HEK293 (cell line): ENCODE measurements around the gene NUMBL.

Experiments
- CTCF ChIA-PET: fragments of 350-600 bp; formaldehyde crosslinking; extraction: SDS; loops from one replicate; lab custom pipeline; 2021; ENCODE audit warnings: antibody characterized with exemption; lab: Yijun Ruan, JAX
- POLR2A ChIA-PET: fragments of 300-600 bp; formaldehyde crosslinking; extraction: SDS; loops from one replicate; lab custom pipeline; 2020; ENCODE audit warnings: antibody characterized with exemption, inconsistent platforms; lab: Yijun Ruan, JAX
- H3K27ac ChIP-seq: fragments of 200-500 bp; sonication (Bioruptor generic); 2 replicates; pipeline ENCODE4 v1.5.1; 2014; ENCODE audit warnings: low read depth, low read length, control low read depth, inconsistent platforms; ENCODE audit errors: extremely low read depth
- H3K36me3 ChIP-seq, 2 experiments: fragments of 200-500 bp in 1 of 2; sonication (Bioruptor generic) in 1 of 2; 1 replicate in 1 of 2; 2 replicates in 1 of 2; pipeline ENCODE4 v1.5.1; 2014 to 2017; ENCODE audit warnings: inconsistent platforms in 2 of 2, low read length in 2 of 2; ENCODE audit not compliant: control insufficient read depth in 2 of 2, insufficient read depth in 1 of 2
- H3K4me1 ChIP-seq: fragments of 200-500 bp; sonication (Bioruptor generic); 2 replicates; pipeline ENCODE4 v1.5.1; 2014; ENCODE audit warnings: mild to moderate bottlenecking, low read length, inconsistent platforms; ENCODE audit not compliant: control insufficient read depth, insufficient read depth
- H3K4me3 ChIP-seq: 2 replicates; pipeline ENCODE4 v1.5.1; 2011; ENCODE audit warnings: low read depth, mild to moderate bottlenecking, control low read depth, low read length, moderate library complexity
- H3K9me3 ChIP-seq: fragments of 200-500 bp; sonication (Bioruptor generic); 2 replicates; pipeline ENCODE4 v1.5.1; 2014; ENCODE audit warnings: low read depth, low read length, inconsistent platforms; ENCODE audit not compliant: control insufficient read depth, insufficient read depth
- GLI2 ChIP-seq: fragments of 450-650 bp; formaldehyde crosslinking; IDR thresholded peaks from 2 replicates; pipeline ENCODE4; 2017; ENCODE audit warnings: missing biosample characterization, missing genetic modification characterization, low read depth, borderline replicate concordance
- GLIS2 ChIP-seq: fragments of 450-650 bp; formaldehyde crosslinking; IDR thresholded peaks from 2 replicates; pipeline ENCODE4 v1.5.1; 2016; ENCODE audit warnings: missing biosample characterization, missing genetic modification characterization
- HIC1 ChIP-seq: fragments of 450-650 bp; formaldehyde crosslinking; IDR thresholded peaks from 2 replicates; pipeline ENCODE4 v1.5.1; 2016; ENCODE audit warnings: missing biosample characterization, missing genetic modification characterization
- HOXA7 ChIP-seq: sonication (generic); formaldehyde crosslinking; IDR thresholded peaks from 2 replicates; pipeline ENCODE4 v1.8.1; 2022; ENCODE audit warnings: missing genetic modification reagents, borderline replicate concordance
- KLF17 ChIP-seq: fragments of 450-650 bp; formaldehyde crosslinking; IDR thresholded peaks from 2 replicates; pipeline ENCODE4 v1.5.1; 2016; ENCODE audit warnings: missing biosample characterization, missing genetic modification characterization
- RBAK ChIP-seq: fragments of 450-650 bp; formaldehyde crosslinking; IDR thresholded peaks from 2 replicates; pipeline ENCODE4 v1.5.1; 2016; ENCODE audit warnings: missing biosample characterization, missing genetic modification characterization
- SCRT2 ChIP-seq: fragments of 450-650 bp; formaldehyde crosslinking; IDR thresholded peaks from 2 replicates; pipeline ENCODE4 v1.5.1; 2016; ENCODE audit warnings: missing biosample characterization, missing genetic modification characterization
- WT1 ChIP-seq: fragments of 450-650 bp; formaldehyde crosslinking; IDR thresholded peaks from 2 replicates; pipeline ENCODE4 v1.5.1; 2016; ENCODE audit warnings: missing biosample characterization, missing genetic modification characterization
- ZBTB17 ChIP-seq: fragments of 450-650 bp; formaldehyde crosslinking; IDR thresholded peaks from 2 replicates; pipeline ENCODE4 v1.5.1; 2016; ENCODE audit warnings: missing biosample characterization, missing genetic modification characterization
- ZBTB21 ChIP-seq: fragments of 450-650 bp; formaldehyde crosslinking; IDR thresholded peaks from 2 replicates; pipeline ENCODE4 v1.5.1; 2017; ENCODE audit warnings: missing biosample characterization, missing genetic modification characterization
- ZBTB48 ChIP-seq: fragments of 450-650 bp; formaldehyde crosslinking; IDR thresholded peaks from 2 replicates; pipeline ENCODE4 v1.5.1; 2016; ENCODE audit warnings: missing biosample characterization, missing genetic modification characterization
- ZEB2 ChIP-seq: fragments of 450-650 bp; formaldehyde crosslinking; IDR thresholded peaks from 2 replicates; pipeline ENCODE4 v1.5.1; 2016; ENCODE audit warnings: missing biosample characterization, missing genetic modification characterization
- ZFHX2 ChIP-seq: fragments of 450-650 bp; formaldehyde crosslinking; conservative IDR thresholded peaks from 2 replicates; pipeline ENCODE4 v1.5.1; 2016; ENCODE audit warnings: missing biosample characterization, missing genetic modification characterization
- ZIC2 ChIP-seq: fragments of 450-650 bp; formaldehyde crosslinking; IDR thresholded peaks from 2 replicates; pipeline ENCODE4 v1.5.1; 2016; ENCODE audit warnings: missing biosample characterization, missing genetic modification characterization
- ZNF223 ChIP-seq: fragments of 450-650 bp; formaldehyde crosslinking; IDR thresholded peaks from 2 replicates; pipeline ENCODE4 v1.5.1; 2016; ENCODE audit warnings: missing biosample characterization, missing genetic modification characterization
- ZNF335 ChIP-seq: fragments of 450-650 bp; formaldehyde crosslinking; conservative IDR thresholded peaks from 2 replicates; pipeline ENCODE4 v1.5.1; 2016; ENCODE audit warnings: missing biosample characterization, missing genetic modification characterization
- ZNF341 ChIP-seq: fragments of 450-650 bp; formaldehyde crosslinking; IDR thresholded peaks from 2 replicates; pipeline ENCODE4; 2016; ENCODE audit warnings: low read depth, missing biosample characterization, missing genetic modification characterization
- ZNF366 ChIP-seq: fragments of 450-650 bp; formaldehyde crosslinking; conservative IDR thresholded peaks from 2 replicates; pipeline ENCODE4 v1.5.1; 2016; ENCODE audit warnings: missing biosample characterization, missing genetic modification characterization
- ZNF398 ChIP-seq: fragments of 450-650 bp; formaldehyde crosslinking; IDR thresholded peaks from 2 replicates; pipeline ENCODE4 v1.5.1; 2017; ENCODE audit warnings: missing biosample characterization, missing genetic modification characterization
- ZNF792 ChIP-seq: fragments of 450-650 bp; formaldehyde crosslinking; IDR thresholded peaks from 2 replicates; pipeline ENCODE4 v1.5.1; 2016; ENCODE audit warnings: missing biosample characterization, missing genetic modification characterization
- ZSCAN5A ChIP-seq: fragments of 450-650 bp; formaldehyde crosslinking; IDR thresholded peaks from 2 replicates; pipeline ENCODE4 v1.5.1; 2016; ENCODE audit warnings: missing biosample characterization, missing genetic modification characterization
- TF ChIP-seq, protein P1 (sequence below): fragments of 450-650 bp; formaldehyde crosslinking; IDR thresholded peaks from 2 replicates; pipeline ENCODE4 v1.5.1; 2016; ENCODE audit warnings: missing biosample characterization, missing genetic modification characterization
- TF ChIP-seq, protein P2 (sequence below): sonication (generic); formaldehyde crosslinking; IDR thresholded peaks from 2 replicates; pipeline ENCODE4 v1.8.1; 2022; ENCODE audit warnings: mild to moderate bottlenecking, moderate library complexity, missing genetic modification reagents

NUMBL gene

DNA sequence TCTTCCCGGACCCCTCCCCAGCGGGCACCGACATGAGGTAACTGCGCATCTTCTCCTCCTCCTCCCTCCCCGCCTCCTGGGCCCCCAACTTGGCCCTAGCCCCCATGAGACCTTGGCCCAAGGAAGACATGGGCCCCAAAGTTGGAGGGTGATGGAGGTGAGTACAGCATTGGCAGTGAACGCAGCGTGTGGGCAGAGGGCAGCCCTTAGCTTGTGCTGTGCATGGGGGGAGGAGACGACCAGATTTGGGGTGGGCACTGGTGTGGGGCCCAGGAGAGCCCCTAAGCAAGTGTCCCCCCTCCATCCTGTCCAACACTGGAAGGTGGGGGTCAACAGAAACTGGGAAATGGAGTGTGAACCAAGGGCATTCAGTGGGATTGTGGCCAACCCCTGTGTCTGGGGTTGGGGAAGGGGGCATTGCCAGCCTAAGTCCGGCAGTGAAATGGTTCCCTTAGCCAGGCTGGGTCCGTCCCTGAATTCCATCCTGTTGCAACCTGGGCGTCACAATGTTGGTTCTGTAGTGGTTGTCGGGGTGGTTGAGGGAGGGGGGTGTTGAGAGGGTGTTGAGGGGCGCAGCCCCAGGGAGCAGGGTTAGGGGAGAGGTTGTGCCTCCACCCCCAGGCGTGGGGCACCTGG, 23.5 kb downstream of the NUMBL start (continued):
- TF ChIP-seq, protein P1, sequence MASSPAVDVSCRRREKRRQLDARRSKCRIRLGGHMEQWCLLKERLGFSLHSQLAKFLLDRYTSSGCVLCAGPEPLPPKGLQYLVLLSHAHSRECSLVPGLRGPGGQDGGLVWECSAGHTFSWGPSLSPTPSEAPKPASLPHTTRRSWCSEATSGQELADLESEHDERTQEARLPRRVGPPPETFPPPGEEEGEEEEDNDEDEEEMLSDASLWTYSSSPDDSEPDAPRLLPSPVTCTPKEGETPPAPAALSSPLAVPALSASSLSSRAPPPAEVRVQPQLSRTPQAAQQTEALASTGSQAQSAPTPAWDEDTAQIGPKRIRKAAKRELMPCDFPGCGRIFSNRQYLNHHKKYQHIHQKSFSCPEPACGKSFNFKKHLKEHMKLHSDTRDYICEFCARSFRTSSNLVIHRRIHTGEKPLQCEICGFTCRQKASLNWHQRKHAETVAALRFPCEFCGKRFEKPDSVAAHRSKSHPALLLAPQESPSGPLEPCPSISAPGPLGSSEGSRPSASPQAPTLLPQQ (tag by site-specific recombination) = peak; percentile 35; the same call in 1 of the 2 replicates

GRCh38 chr19:40663695-40664692, 26.5 kb downstream of the NUMBL start:
- H3K27ac ChIP-seq = peak overlapping the region; percentile 89; the same call in 1 of the 2 replicates
- peaks cover 13% of the 10 kb centered on the region for H3K4me1 ChIP-seq
- peak overlapping the region; percentile 56 for H3K4me3 ChIP-seq
- H3K9me3 ChIP-seq = no peaks in the 10 kb centered on the region
- ChIA-PET CTCF (interaction anchor here (0.5 to 5.4 kb wide), 64 partner anchors 7 to 1322 kb away, joined by 3 to 74 read pairs (median 4); partner anchors contain the start of genes EGLN2, LTBP4, NUMBL and RAB4B), POLR2A (interaction anchor here (0.5 to 2.1 kb wide), 22 partner anchors 10 to 599 kb away, joined by 3 to 23 read pairs (median 5); partner anchors contain the start of genes ACTMAP, COQ8B, ITPKC and NUMBL)
- peaks cover 0 to 18% of the 10 kb centered on the region in 2 experiments; a peak in 2 of 3 replicates for H3K36me3 ChIP-seq
- TF ChIP-seq ZFHX2 (tag by site-specific recombination) (peak; percentile 70), ZNF341 (tag by site-specific recombination) (no peak), ZBTB48 (tag by site-specific recombination) (peak; percentile 24; the same call in 1 of the 2 replicates), SCRT2 (tag by site-specific recombination) (no peak), ZNF792 (tag by site-specific recombination) (0 out of 2 replicates have a peak, but pooled peaks have one; percentile 5), KLF17 (0 out of 2 replicates have a peak, but pooled peaks have one; percentile 63), RBAK (tag by site-specific recombination) (0 out of 2 replicates have a peak, but pooled peaks have one; percentile 23), ZEB2 (tag by site-specific recombination) (0 out of 2 replicates have a peak, but pooled peaks have one; percentile 17), ZBTB21 (0 out of 2 replicates have a peak, but pooled peaks have one; percentile 16), WT1 (tag by site-specific recombination) (no peak; the same call in 1 of the 2 replicates), ZNF398 (tag by site-specific recombination) (peak; percentile 96), HOXA7 (CRISPR knock-in tag) (0 out of 2 replicates have a peak, but pooled peaks have one; percentile 30), ZNF366 (tag by site-specific recombination) (peak; percentile 55; the same call in 1 of the 2 replicates), ZBTB17 (tag by site-specific recombination) (peak; percentile 40), GLIS2 (tag by site-specific recombination) (peak; percentile 53), HIC1 (0 out of 2 replicates have a peak, but pooled peaks have one; percentile 8), ZIC2 (peak; percentile 13), ZNF335 (peak; percentile 98), ZSCAN5A (no peak), GLI2 (tag by site-specific recombination) (no peak), ZNF223 (tag by site-specific recombination) (peak; percentile 36; the same call in 1 of the 2 replicates)
- TF ChIP-seq, protein P2, sequence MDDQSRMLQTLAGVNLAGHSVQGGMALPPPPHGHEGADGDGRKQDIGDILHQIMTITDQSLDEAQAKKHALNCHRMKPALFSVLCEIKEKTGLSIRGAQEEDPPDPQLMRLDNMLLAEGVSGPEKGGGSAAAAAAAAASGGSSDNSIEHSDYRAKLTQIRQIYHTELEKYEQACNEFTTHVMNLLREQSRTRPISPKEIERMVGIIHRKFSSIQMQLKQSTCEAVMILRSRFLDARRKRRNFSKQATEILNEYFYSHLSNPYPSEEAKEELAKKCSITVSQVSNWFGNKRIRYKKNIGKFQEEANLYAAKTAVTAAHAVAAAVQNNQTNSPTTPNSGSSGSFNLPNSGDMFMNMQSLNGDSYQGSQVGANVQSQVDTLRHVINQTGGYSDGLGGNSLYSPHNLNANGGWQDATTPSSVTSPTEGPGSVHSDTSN (CRISPR knock-in tag) = peak; percentile 58; the same call in 1 of the 2 replicates
